Amniotic stem cell (primary cell): ENCODE data around the gene STIM1.
A peak's percentile ranks its signal among the peaks of the same experiment; 100 is the strongest.

Experiments
- DNase-seq: peaks from one replicate; lab custom pipeline; 2025; lab: John Stamatoyannopoulos, UW

Gene STIM1

GRCh38 chr11:3830730-3831129, 24.7 kb upstream of the STIM1 start:
- no peak for DNase-seq

GRCh38 chr11:3831378-3832239, 23.9 kb upstream of the STIM1 start:
- no peak for DNase-seq

- no peak for DNase-seq
Measured at GRCh38 chr11:3832816-3833215, 22.6 kb upstream of the STIM1 start.

GRCh38 chr11:3833449-3833848, 22.0 kb upstream of the STIM1 start:
- DNase-seq = no peak

- no peak for DNase-seq
Measured at GRCh38 chr11:3834349-3834663, 21.2 kb upstream of the STIM1 start.

GRCh38 chr11:3834664-3835461, 20.6 kb upstream of the STIM1 start:
- DNase-seq = no peak

GRCh38 chr11:3835751-3836150, 19.7 kb upstream of the STIM1 start:
- DNase-seq = no peak

GRCh38 chr11:3836903-3837302, 18.6 kb upstream of the STIM1 start:
- DNase-seq = no peak

- DNase-seq = no peak
Measured at GRCh38 chr11:3837793-3838192, 17.7 kb upstream of the STIM1 start.

- no peak for DNase-seq
Measured at GRCh38 chr11:3838504-3838903, 17.0 kb upstream of the STIM1 start.

- DNase-seq = no peak
Measured at GRCh38 chr11:3840004-3840869, 15.2 kb upstream of the STIM1 start.

- DNase-seq = peak; percentile 65
Measured at GRCh38 chr11:3840870-3841425, 14.5 kb upstream of the STIM1 start, which contains the start of gene RHOG. Gene RHOG, minus strand, starts transcription at chr11:3840959. Its CDS starts 12,821 bp downstream, at chr11:3828138.

- peak; percentile 64 for DNase-seq
Measured at GRCh38 chr11:3841426-3842350, 13.8 kb upstream of the STIM1 start.

GRCh38 chr11:3843326-3843725, 12.1 kb upstream of the STIM1 start:
- DNase-seq = no peak

GRCh38 chr11:3845246-3845645, 10.2 kb upstream of the STIM1 start:
- no peak for DNase-seq

- DNase-seq = no peak
Measured at GRCh38 chr11:3845670-3846069, 9.8 kb upstream of the STIM1 start.

GRCh38 chr11:3849297-3849874, 6.1 kb upstream of the STIM1 start:
- DNase-seq = no peak

GRCh38 chr11:3853545-3853842, 2.0 kb upstream of the STIM1 start:
- DNase-seq = no peak

- DNase-seq = no peak
Measured at GRCh38 chr11:3853899-3854659, 1.4 kb upstream of the STIM1 start.

GRCh38 chr11:3854660-3854976, 846 bp upstream of the STIM1 start:
- DNase-seq = no peak
